ENCODE data around the gene MUTYH. TPM values are rescaled to one million over a fixed set of nuclear protein-coding genes. Genes with fewer than 3 reads are reported as not detected.

The MUTYH gene
- total and polyA plus RNA-seq, 2 of the 8 experiments (the other 6 are each of a cell fraction or from before 2014, with no cell fraction given): 51.9 to 65.7 TPM

DNA sequence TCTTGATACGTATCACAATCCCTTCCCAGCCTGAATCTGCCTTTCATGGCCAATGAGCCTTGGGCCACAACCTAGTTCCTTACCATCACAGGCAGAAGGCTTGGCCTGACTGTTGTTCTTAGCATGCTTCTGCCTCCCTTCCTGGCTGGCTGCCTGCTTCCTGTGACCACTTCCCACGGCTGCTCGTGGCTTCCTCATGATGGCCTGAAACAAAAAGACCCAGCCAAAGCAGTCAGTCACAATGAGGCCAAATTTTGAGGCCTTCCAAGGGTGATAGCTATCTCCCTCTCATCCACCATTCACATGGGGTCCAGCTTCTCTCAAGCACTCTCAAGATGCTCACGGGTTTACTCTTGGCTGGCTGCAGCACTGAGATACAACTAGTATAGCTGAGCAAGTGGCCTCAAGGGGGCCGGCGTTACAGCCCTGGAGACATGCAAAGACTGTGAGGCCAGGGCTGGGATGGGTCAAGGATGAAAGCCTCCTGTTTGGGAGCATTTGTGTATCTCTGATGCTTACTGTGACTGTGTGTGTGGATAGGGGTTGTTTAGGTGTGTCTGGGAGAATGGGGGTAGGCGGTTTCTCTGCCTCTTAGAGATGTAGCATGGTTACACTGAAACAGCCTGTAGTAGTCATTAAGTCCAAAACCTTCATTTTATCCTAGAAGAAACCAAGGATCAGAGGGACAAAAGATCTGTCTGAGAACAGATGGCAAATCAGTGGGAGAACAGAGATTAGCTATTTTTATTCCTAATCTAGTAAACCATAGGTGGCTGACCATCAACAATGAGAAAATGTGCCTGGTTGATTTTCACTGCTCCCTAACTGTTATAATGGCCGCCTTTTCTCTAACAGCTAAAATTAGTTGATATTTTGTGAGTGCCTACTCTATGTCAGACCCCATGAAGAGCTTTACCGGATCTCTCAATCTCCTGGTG, 5.7 kb downstream of the MUTYH start:
- H2BK15ac ChIP-seq (ENCODE audit: low read length): no peak overlapping the region
- no peak overlapping the region for H3K23ac ChIP-seq (ENCODE audit: insufficient read length)
- H3K56ac ChIP-seq (replicated peaks; ENCODE audit: insufficient read length, low read depth, low read length): no peak overlapping the region
- H3K23me2 ChIP-seq (ENCODE audit: low read depth, low read length): no peaks in the 10 kb centered on the region
- H3K4ac ChIP-seq (replicated peaks; ENCODE audit: insufficient read length, low read depth, low read length): no peak overlapping the region
- H2AFZ ChIP-seq (ENCODE audit: low read length): no peak overlapping the region
- no peak overlapping the region for H3K4me3 ChIP-seq (ENCODE audit: extremely low read depth in 1 of 4, insufficient read depth in 2 of 4, low read depth in 3 of 4, low read length in 4 of 4)
- ChIA-PET POLR2A (ENCODE audit: partially characterized antibody) (interaction anchor here (0.6 to 21.4 kb wide), 8 partner anchors 10 to 526 kb away, joined by 3 to 472 read pairs (median 3); partner anchors contain the start of genes BTBD19, HPDL and TESK2), CTCF (ENCODE audit: partially characterized antibody) (interaction anchor here (0.6 to 2.1 kb wide), 9 partner anchors 10 to 557 kb away, joined by 3 to 7 read pairs (median 4); partner anchors contain the start of gene HECTD3)
- H2BK12ac ChIP-seq (ENCODE audit: low read depth, low read length): no peak overlapping the region
- H4K5ac ChIP-seq (ENCODE audit: insufficient read length, low read depth, low read length): no peak overlapping the region
- peaks cover 5% of the 10 kb centered on the region; the same call in 1 of the 2 replicates for H3K79me1 ChIP-seq (ENCODE audit: low read depth, low read length)
- no peak overlapping the region for H3K18ac ChIP-seq (ENCODE audit: extremely low read depth, low read length)
- 83% methylated on average over 9 of the region's 9 CpGs; no CpG with 5 or more reads in 1 of the 2 experiments for WGBS, 2 experiments (ENCODE audit: extremely low coverage in 1 of 2, insufficient coverage in 1 of 2, insufficient read length in 1 of 2, insufficient replicate concordance in 2 of 2, low coverage in 1 of 2, low lambda C conversion rate in 2 of 2, missing lambda C conversion rate in 1 of 2)
- H3K14ac ChIP-seq (ENCODE audit: insufficient read length): no peak overlapping the region
- H3K27me3 ChIP-seq (replicated peaks in 1 of 4; ENCODE audit: control insufficient read depth in 3 of 4, extremely low read depth in 1 of 4, insufficient read depth in 3 of 4, low read length in 3 of 4): no peaks in the 10 kb centered on the region
- no peak overlapping the region for H4K8ac ChIP-seq (ENCODE audit: extremely low read depth, insufficient read depth, low read length)
- no peaks in the 10 kb centered on the region for H3K9me3 ChIP-seq (ENCODE audit: insufficient read depth in 2 of 2, low read depth in 1 of 2, low read length in 1 of 2)
- no peak overlapping the region for H2AK5ac ChIP-seq (ENCODE audit: low read depth, low read length)
- no peak overlapping the region for H2BK20ac ChIP-seq (ENCODE audit: low read length)
- peaks cover 0 to 5% (median under 1%) of the 10 kb centered on the region in 4 experiments; a peak in 3 of 7 replicates for H3K4me1 ChIP-seq (replicated peaks in 1 of 4; ENCODE audit: control insufficient read depth in 3 of 4, insufficient read depth in 4 of 4, low read length in 3 of 4)
- no peak overlapping the region for H2BK5ac ChIP-seq (ENCODE audit: low read depth, low read length)
- H3K36me3 ChIP-seq (ENCODE audit: control insufficient read depth in 2 of 4, insufficient read depth in 4 of 4, low read length in 3 of 4): peaks cover 8 to 43% (median 26%) of the 10 kb centered on the region in 4 experiments; a peak in 5 of 8 replicates
- peaks cover 0 to 20% of the 10 kb centered on the region in 2 experiments; a peak in 1 of 4 replicates for H3K79me2 ChIP-seq (ENCODE audit: control insufficient read depth in 1 of 2, insufficient read depth in 2 of 2, low read length in 2 of 2)
- no peaks in the 10 kb centered on the region for H4K20me1 ChIP-seq (replicated peaks in 1 of 2; ENCODE audit: control insufficient read depth in 1 of 2, insufficient read depth in 2 of 2, low read length in 2 of 2)
- H3K9ac ChIP-seq (replicated peaks in 1 of 4; ENCODE audit: extremely low read depth in 1 of 4, low read depth in 3 of 4, low read length in 3 of 4): no peak overlapping the region; a peak in 1 of 7 replicates
- H3K27ac ChIP-seq (ENCODE audit: low read depth, low read length): no peak overlapping the region
- no peak overlapping the region for H4K91ac ChIP-seq (replicated peaks; ENCODE audit: insufficient read length, low read length)
- TF ChIP-seq EP300 (IDR thresholded peaks at IDR 0.05; ENCODE audit: borderline replicate concordance in 1 of 2, low read depth in 2 of 2, low read length in 2 of 2): no peak
- TF ChIP-seq, protein P1, sequence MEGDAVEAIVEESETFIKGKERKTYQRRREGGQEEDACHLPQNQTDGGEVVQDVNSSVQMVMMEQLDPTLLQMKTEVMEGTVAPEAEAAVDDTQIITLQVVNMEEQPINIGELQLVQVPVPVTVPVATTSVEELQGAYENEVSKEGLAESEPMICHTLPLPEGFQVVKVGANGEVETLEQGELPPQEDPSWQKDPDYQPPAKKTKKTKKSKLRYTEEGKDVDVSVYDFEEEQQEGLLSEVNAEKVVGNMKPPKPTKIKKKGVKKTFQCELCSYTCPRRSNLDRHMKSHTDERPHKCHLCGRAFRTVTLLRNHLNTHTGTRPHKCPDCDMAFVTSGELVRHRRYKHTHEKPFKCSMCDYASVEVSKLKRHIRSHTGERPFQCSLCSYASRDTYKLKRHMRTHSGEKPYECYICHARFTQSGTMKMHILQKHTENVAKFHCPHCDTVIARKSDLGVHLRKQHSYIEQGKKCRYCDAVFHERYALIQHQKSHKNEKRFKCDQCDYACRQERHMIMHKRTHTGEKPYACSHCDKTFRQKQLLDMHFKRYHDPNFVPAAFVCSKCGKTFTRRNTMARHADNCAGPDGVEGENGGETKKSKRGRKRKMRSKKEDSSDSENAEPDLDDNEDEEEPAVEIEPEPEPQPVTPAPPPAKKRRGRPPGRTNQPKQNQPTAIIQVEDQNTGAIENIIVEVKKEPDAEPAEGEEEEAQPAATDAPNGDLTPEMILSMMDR (IDR thresholded peaks at IDR 0.05; ENCODE audit: control extremely low read depth in 1 of 3, insufficient read depth in 1 of 3, low read depth in 1 of 3, low read length in 3 of 3): peak in 2 of 3 experiments; percentile 22 to 51; a peak in 2 of 4 replicates
- peak; percentile 10 to 37; a peak in 3 of 4 replicates for TF ChIP-seq RAD21 (IDR thresholded peaks at IDR 0.05 in 1 of 2, conservative IDR thresholded peaks at IDR 0.05 in 1 of 2; ENCODE audit: low read depth in 2 of 2, low read length in 2 of 2)
- no peak overlapping the region for H2BK120ac ChIP-seq (replicated peaks; ENCODE audit: low read depth, low read length)
- no peak for DNase-seq (ENCODE audit: low read depth in 1 of 2, low spot score in 2 of 2)
- no peak for FAIRE-seq
- no peak overlapping the region for H3K4me2 ChIP-seq (ENCODE audit: insufficient read depth in 1 of 2, low read depth in 2 of 2, low read length in 2 of 2)
